ENCODE measurements around the gene FAM222B.

The FAM222B gene

GRCh38 chr17:28726226-28726626 lies 116.4 kb downstream of the FAM222B start, which contains the start of gene TLCD1 (continued):
- TF ChIP-seq, protein P1, sequence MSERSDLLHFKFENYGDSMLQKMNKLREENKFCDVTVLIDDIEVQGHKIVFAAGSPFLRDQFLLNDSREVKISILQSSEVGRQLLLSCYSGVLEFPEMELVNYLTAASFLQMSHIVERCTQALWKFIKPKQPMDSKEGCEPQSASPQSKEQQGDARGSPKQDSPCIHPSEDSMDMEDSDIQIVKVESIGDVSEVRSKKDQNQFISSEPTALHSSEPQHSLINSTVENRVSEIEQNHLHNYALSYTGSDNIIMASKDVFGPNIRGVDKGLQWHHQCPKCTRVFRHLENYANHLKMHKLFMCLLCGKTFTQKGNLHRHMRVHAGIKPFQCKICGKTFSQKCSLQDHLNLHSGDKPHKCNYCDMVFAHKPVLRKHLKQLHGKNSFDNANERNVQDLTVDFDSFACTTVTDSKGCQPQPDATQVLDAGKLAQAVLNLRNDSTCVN (tag by site-specific recombination; optimal IDR thresholded peaks at IDR 0.05), result peak; percentile 47

GRCh38 chr17:28725660-28726225 lies 116.8 kb downstream of the FAM222B start:
- H3K36me3 ChIP-seq (ENCODE audit: control insufficient read depth in 2 of 2, insufficient read depth in 1 of 2, low read length in 2 of 2), result peaks cover 25 to 46% of the 10 kb centered on the region in 2 experiments
- no peaks in the 10 kb centered on the region for H3K9me3 ChIP-seq (ENCODE audit: control insufficient read depth, insufficient read depth, low read depth, low read length)
- POLR2A ChIA-PET, result interaction anchor here (0.6 to 6.7 kb wide), 30 partner anchors 10 to 359 kb away, joined by 3 to 448 read pairs (median 5); partner anchors contain the start of genes BLTP2, DHRS13, ERAL1 and FAM222B
- peak overlapping the region; percentile 55 for H3K4me3 ChIP-seq (ENCODE audit: low read depth, low read length)
- H3K27ac ChIP-seq (ENCODE audit: extremely low read depth, low read depth, low read length), result peak overlapping the region; percentile 99
- H3K4me1 ChIP-seq (ENCODE audit: control insufficient read depth, insufficient read depth, low read length), result peaks cover 9% of the 10 kb centered on the region; the same call in 1 of the 2 replicates
- CTCF ChIA-PET, result interaction anchor here (0.6 to 13.6 kb wide), 38 partner anchors 9 to 1028 kb away, joined by 3 to 445 read pairs (median 7); partner anchors contain the start of genes BLTP2, DHRS13, FLOT2 and PROCA1
- peak; percentile 95 for TF ChIP-seq ZNF600 (tag by site-specific recombination; IDR thresholded peaks at IDR 0.05)
- TF ChIP-seq ZNF623 (tag by site-specific recombination; IDR thresholded peaks at IDR 0.05), result peak; percentile 5; the same call in 1 of the 2 replicates
- TF ChIP-seq, protein P2, sequence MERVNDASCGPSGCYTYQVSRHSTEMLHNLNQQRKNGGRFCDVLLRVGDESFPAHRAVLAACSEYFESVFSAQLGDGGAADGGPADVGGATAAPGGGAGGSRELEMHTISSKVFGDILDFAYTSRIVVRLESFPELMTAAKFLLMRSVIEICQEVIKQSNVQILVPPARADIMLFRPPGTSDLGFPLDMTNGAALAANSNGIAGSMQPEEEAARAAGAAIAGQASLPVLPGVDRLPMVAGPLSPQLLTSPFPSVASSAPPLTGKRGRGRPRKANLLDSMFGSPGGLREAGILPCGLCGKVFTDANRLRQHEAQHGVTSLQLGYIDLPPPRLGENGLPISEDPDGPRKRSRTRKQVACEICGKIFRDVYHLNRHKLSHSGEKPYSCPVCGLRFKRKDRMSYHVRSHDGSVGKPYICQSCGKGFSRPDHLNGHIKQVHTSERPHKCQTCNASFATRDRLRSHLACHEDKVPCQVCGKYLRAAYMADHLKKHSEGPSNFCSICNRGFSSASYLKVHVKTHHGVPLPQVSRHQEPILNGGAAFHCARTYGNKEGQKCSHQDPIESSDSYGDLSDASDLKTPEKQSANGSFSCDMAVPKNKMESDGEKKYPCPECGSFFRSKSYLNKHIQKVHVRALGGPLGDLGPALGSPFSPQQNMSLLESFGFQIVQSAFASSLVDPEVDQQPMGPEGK (tag by site-specific recombination; IDR thresholded peaks at IDR 0.05), result peak; percentile 95
- TF ChIP-seq, protein P3, sequence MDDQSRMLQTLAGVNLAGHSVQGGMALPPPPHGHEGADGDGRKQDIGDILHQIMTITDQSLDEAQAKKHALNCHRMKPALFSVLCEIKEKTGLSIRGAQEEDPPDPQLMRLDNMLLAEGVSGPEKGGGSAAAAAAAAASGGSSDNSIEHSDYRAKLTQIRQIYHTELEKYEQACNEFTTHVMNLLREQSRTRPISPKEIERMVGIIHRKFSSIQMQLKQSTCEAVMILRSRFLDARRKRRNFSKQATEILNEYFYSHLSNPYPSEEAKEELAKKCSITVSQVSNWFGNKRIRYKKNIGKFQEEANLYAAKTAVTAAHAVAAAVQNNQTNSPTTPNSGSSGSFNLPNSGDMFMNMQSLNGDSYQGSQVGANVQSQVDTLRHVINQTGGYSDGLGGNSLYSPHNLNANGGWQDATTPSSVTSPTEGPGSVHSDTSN (CRISPR knock-in tag; IDR thresholded peaks at IDR 0.05), result peak; percentile 88; the same call in 1 of the 2 replicates
- TF ChIP-seq ZNF513 (tag by site-specific recombination; IDR thresholded peaks at IDR 0.05), result no peak
- no peak for TF ChIP-seq ZNF302 (tag by site-specific recombination; IDR thresholded peaks at IDR 0.05; ENCODE audit: low read depth)
- TF ChIP-seq KLF17 (tag by site-specific recombination; IDR thresholded peaks at IDR 0.05), result peak; percentile 88
- peak; percentile 55; the same call in 1 of the 2 replicates for TF ChIP-seq ZNF610 (tag by site-specific recombination; IDR thresholded peaks at IDR 0.05; ENCODE audit: borderline replicate concordance)
- no peak for TF ChIP-seq ZNF776 (tag by site-specific recombination; IDR thresholded peaks at IDR 0.05; ENCODE audit: borderline replicate concordance)
- TF ChIP-seq, protein P4, sequence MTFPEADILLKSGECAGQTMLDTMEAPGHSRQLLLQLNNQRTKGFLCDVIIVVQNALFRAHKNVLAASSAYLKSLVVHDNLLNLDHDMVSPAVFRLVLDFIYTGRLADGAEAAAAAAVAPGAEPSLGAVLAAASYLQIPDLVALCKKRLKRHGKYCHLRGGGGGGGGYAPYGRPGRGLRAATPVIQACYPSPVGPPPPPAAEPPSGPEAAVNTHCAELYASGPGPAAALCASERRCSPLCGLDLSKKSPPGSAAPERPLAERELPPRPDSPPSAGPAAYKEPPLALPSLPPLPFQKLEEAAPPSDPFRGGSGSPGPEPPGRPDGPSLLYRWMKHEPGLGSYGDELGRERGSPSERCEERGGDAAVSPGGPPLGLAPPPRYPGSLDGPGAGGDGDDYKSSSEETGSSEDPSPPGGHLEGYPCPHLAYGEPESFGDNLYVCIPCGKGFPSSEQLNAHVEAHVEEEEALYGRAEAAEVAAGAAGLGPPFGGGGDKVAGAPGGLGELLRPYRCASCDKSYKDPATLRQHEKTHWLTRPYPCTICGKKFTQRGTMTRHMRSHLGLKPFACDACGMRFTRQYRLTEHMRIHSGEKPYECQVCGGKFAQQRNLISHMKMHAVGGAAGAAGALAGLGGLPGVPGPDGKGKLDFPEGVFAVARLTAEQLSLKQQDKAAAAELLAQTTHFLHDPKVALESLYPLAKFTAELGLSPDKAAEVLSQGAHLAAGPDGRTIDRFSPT (tag by site-specific recombination; IDR thresholded peaks at IDR 0.05), result peak; percentile 68
- no peak for TF ChIP-seq ZNF354C (tag by site-specific recombination; IDR thresholded peaks at IDR 0.05; ENCODE audit: borderline replicate concordance, low read depth)
- peak; percentile 52; the same call in 1 of the 2 replicates for TF ChIP-seq ZNF843 (tag by site-specific recombination; IDR thresholded peaks at IDR 0.05)
- TF ChIP-seq OSR2 (tag by site-specific recombination; IDR thresholded peaks at IDR 0.05), result peak; percentile 51
- TF ChIP-seq, protein P5, sequence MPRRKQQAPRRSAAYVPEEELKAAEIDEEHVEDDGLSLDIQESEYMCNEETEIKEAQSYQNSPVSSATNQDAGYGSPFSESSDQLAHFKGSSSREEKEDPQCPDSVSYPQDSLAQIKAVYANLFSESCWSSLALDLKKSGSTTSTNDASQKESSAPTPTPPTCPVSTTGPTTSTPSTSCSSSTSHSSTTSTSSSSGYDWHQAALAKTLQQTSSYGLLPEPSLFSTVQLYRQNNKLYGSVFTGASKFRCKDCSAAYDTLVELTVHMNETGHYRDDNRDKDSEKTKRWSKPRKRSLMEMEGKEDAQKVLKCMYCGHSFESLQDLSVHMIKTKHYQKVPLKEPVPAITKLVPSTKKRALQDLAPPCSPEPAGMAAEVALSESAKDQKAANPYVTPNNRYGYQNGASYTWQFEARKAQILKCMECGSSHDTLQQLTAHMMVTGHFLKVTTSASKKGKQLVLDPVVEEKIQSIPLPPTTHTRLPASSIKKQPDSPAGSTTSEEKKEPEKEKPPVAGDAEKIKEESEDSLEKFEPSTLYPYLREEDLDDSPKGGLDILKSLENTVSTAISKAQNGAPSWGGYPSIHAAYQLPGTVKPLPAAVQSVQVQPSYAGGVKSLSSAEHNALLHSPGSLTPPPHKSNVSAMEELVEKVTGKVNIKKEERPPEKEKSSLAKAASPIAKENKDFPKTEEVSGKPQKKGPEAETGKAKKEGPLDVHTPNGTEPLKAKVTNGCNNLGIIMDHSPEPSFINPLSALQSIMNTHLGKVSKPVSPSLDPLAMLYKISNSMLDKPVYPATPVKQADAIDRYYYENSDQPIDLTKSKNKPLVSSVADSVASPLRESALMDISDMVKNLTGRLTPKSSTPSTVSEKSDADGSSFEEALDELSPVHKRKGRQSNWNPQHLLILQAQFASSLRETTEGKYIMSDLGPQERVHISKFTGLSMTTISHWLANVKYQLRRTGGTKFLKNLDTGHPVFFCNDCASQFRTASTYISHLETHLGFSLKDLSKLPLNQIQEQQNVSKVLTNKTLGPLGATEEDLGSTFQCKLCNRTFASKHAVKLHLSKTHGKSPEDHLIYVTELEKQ (tag by site-specific recombination; IDR thresholded peaks at IDR 0.05; ENCODE audit: borderline replicate concordance), result peak; percentile 33; the same call in 1 of the 2 replicates
- TF ChIP-seq, protein P6, sequence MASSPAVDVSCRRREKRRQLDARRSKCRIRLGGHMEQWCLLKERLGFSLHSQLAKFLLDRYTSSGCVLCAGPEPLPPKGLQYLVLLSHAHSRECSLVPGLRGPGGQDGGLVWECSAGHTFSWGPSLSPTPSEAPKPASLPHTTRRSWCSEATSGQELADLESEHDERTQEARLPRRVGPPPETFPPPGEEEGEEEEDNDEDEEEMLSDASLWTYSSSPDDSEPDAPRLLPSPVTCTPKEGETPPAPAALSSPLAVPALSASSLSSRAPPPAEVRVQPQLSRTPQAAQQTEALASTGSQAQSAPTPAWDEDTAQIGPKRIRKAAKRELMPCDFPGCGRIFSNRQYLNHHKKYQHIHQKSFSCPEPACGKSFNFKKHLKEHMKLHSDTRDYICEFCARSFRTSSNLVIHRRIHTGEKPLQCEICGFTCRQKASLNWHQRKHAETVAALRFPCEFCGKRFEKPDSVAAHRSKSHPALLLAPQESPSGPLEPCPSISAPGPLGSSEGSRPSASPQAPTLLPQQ (tag by site-specific recombination; IDR thresholded peaks at IDR 0.05), result peak; percentile 66
- TF ChIP-seq ZIC2 (tag by site-specific recombination; IDR thresholded peaks at IDR 0.05), result peak; percentile 68
- peak; percentile 99 for TF ChIP-seq ZNF423 (tag by site-specific recombination; IDR thresholded peaks at IDR 0.05)

Measured in HEK293 (cell line).